Measurements from ENCODE around the gene TENT4A.

DNA sequence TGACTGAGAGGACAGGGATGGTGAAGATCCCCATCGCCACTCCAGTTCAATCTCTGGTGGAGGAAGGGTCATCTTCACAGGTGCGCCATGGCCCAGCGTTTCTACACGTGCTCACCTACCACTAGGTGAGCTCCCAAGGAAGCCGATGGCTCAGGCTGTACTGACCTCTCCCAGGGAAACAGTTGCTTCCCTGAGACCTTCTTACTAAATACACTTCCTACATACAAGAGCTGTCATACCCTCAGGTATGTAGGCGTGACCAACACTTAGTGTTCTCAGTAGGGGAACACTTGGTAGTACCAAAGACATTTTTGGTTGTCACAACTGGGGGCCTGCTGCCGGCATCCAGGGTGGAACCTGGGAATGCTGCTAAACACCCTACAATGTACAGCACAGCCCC is 75.2 kb downstream of the TENT4A start:
- TF ChIP-seq ASH2L (IDR thresholded peaks at IDR 0.05; ENCODE audit: borderline replicate concordance, low read depth) (no peak), TARDBP (IDR thresholded peaks at IDR 0.05; ENCODE audit: borderline replicate concordance) (no peak), HDAC6 (IDR thresholded peaks at IDR 0.05; ENCODE audit: unreplicated experiment) (no peak), RELA (IDR thresholded peaks at IDR 0.05; ENCODE audit: borderline replicate concordance, partially characterized antibody) (no peak), POLR2A (IDR thresholded peaks at IDR 0.05; ENCODE audit: low read depth, low read length) (no peak), EZH2 (IDR thresholded peaks at IDR 0.05; ENCODE audit: borderline replicate concordance, control insufficient read depth, low read depth, low read length) (no peak)
- TF ChIP-seq, protein P1, sequence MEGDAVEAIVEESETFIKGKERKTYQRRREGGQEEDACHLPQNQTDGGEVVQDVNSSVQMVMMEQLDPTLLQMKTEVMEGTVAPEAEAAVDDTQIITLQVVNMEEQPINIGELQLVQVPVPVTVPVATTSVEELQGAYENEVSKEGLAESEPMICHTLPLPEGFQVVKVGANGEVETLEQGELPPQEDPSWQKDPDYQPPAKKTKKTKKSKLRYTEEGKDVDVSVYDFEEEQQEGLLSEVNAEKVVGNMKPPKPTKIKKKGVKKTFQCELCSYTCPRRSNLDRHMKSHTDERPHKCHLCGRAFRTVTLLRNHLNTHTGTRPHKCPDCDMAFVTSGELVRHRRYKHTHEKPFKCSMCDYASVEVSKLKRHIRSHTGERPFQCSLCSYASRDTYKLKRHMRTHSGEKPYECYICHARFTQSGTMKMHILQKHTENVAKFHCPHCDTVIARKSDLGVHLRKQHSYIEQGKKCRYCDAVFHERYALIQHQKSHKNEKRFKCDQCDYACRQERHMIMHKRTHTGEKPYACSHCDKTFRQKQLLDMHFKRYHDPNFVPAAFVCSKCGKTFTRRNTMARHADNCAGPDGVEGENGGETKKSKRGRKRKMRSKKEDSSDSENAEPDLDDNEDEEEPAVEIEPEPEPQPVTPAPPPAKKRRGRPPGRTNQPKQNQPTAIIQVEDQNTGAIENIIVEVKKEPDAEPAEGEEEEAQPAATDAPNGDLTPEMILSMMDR (IDR thresholded peaks at IDR 0.05 in 2 of 3, conservative IDR thresholded peaks at IDR 0.05 in 1 of 3; ENCODE audit: control insufficient read depth in 2 of 3, extremely low read depth in 1 of 3, insufficient read depth in 1 of 3, low read depth in 3 of 3, low read length in 3 of 3), result no peak
